Nephron (organoid): ENCODE data around the gene NOP56.

Experiments used
- H3K27ac Mint-ChIP-seq, 3 experiments: 2 replicates each; pipeline ENCODE4 v1.8.0; 2020; ENCODE audit warnings: mixed read lengths in 3 of 3, mild to moderate bottlenecking in 2 of 3, moderate library complexity in 1 of 3
- H3K27me3 Mint-ChIP-seq: 2 replicates; pipeline ENCODE4 v1.8.0; 2021; ENCODE audit warnings: low read depth, mild to moderate bottlenecking, moderate library complexity, mixed read lengths
- H3K36me3 Mint-ChIP-seq: 2 replicates; pipeline ENCODE4 v1.8.0; 2020; ENCODE audit warnings: low read depth, mixed read lengths
- H3K4me1 Mint-ChIP-seq: 2 replicates; pipeline ENCODE4 v1.8.0; 2020; ENCODE audit warnings: mixed read lengths
- H3K4me3 Mint-ChIP-seq, 3 experiments: 2 replicates each; pipeline ENCODE4 v1.8.0; 2020; ENCODE audit warnings: mild to moderate bottlenecking in 3 of 3, mixed read lengths in 3 of 3, moderate library complexity in 2 of 3
- H3K9me3 Mint-ChIP-seq: 2 replicates; pipeline ENCODE4 v1.8.0; 2020; ENCODE audit warnings: mixed read lengths
- TF ChIP-seq, protein P1 (sequence below), 3 experiments: fragments of 200-600 bp; sonication (generic); IDR thresholded peaks; one replicate each; pipeline ENCODE4 v1.5.0; 2021; ENCODE audit warnings: antibody characterized with exemption in 3 of 3; ENCODE audit not compliant: unreplicated experiment in 3 of 3

Gene NOP56

DNA sequence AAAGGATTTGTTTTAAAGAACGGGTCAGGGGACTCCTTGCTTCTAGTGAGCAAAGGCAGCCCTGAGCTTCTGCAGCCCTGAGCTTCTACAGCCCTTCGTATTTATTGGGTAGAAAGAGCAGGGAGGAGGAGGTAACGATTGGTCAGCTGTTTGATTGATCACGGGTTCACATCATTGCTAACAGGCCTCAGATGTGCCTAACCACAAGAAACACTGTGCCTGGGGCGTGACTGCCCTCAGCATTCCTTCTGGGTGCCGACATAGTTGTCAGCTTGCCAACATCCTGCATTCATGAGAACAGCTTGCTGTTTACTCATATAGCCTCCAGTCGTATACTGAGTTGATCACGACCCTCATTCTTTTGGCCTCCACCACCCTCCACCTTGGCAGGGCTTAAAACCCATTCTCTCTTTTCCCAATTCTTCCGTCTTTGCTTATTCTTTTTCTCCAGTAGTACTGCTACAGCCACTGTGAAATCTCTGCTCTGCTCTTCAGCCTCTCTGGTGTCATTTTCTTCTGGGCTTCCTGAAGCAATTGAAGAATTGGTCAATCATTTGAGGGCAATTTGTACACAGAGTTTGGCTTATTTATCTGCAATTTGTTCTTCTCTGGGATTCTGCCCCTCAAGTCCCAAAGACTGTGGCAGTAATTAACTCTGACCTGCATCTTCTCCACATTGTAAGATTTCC is 25.4 kb upstream of the NOP56 start:
- Mint-ChIP-seq H3K36me3 (no peaks in the 10 kb centered on the region), H3K27ac (no peak overlapping the region), H3K4me3 (no peak overlapping the region), H3K9me3 (peaks cover 15% of the 10 kb centered on the region), H3K27me3 (no peaks in the 10 kb centered on the region), H3K4me1 (no peaks in the 10 kb centered on the region)
- TF ChIP-seq, protein P1, sequence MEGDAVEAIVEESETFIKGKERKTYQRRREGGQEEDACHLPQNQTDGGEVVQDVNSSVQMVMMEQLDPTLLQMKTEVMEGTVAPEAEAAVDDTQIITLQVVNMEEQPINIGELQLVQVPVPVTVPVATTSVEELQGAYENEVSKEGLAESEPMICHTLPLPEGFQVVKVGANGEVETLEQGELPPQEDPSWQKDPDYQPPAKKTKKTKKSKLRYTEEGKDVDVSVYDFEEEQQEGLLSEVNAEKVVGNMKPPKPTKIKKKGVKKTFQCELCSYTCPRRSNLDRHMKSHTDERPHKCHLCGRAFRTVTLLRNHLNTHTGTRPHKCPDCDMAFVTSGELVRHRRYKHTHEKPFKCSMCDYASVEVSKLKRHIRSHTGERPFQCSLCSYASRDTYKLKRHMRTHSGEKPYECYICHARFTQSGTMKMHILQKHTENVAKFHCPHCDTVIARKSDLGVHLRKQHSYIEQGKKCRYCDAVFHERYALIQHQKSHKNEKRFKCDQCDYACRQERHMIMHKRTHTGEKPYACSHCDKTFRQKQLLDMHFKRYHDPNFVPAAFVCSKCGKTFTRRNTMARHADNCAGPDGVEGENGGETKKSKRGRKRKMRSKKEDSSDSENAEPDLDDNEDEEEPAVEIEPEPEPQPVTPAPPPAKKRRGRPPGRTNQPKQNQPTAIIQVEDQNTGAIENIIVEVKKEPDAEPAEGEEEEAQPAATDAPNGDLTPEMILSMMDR (IDR thresholded peaks at IDR 0.05; ENCODE audit: unreplicated experiment in 3 of 3) = no peak

DNA sequence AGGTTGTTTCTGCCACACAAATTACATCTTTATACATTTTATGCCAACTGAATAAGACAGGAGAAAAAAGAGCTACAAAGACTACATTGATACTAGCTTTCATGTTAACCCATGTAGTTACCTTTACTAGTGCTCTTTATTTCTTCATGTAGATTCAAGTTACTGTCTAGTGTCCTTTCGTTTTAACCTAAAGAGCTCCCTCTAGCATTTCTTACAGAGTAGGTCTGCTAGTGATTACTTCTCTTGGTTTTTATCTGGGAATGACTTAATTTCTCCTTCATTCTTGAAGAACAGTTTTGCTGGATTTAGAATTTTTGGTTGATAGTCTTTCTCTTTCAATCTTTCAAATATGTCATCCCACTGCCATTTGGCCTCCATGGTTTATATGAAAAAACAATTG is 21.2 kb upstream of the NOP56 start:
- TF ChIP-seq, protein P1 (IDR thresholded peaks at IDR 0.05; ENCODE audit: unreplicated experiment in 3 of 3) = no peak
- Mint-ChIP-seq H3K36me3 (no peaks in the 10 kb centered on the region), H3K9me3 (peaks cover 13% of the 10 kb centered on the region), H3K27me3 (peaks cover 14% of the 10 kb centered on the region), H3K4me1 (no peaks in the 10 kb centered on the region), H3K27ac (no peak overlapping the region), H3K4me3 (no peak overlapping the region)

DNA sequence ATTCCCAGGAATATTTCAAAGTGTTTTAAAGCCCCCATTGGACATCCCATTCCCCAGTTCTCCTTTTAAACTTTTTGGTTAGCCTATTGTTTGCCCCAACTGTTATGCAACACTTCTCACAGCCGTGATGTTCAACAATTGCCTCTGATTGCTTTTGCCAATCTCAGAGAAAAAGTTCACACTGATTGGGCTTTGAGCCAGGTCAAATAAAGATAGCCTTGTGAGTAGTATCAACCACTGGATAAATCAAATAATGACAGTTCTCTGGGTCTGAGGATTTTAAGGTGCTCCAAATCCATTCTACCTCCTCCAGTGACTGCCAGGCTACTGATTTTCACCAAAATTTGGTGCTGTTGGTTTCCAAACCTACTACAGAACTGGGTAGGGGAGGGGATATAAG is 19.1 kb upstream of the NOP56 start:
- Mint-ChIP-seq H3K27me3 (peaks cover 14% of the 10 kb centered on the region), H3K4me1 (no peaks in the 10 kb centered on the region), H3K36me3 (no peaks in the 10 kb centered on the region), H3K9me3 (peaks cover 8% of the 10 kb centered on the region), H3K27ac (no peak overlapping the region), H3K4me3 (no peak overlapping the region)
- TF ChIP-seq, protein P1 (IDR thresholded peaks at IDR 0.05; ENCODE audit: unreplicated experiment in 3 of 3) = no peak

DNA sequence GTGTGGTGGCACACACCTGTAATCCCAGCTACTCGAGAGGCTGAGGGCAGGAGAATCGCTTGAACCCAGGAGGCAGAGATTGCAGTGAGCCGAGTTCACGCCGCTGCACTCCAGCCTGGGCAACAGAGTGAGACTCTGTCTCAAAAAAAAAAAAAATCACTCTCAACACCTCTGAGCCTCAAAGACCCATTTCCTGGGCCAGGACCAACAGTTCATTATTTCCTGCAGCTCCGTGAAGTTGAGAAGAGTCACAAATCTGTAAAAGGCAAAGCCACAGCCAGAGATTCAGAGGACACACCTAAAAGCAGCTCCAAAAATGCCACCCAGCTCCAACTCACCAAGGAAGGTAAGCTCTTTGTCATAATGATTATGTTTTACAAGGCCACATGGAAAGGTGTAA is 15.2 kb upstream of the NOP56 start:
- no peaks in the 10 kb centered on the region for H3K36me3 Mint-ChIP-seq
- H3K4me3 Mint-ChIP-seq = no peak overlapping the region
- H3K9me3 Mint-ChIP-seq = no peaks in the 10 kb centered on the region
- no peaks in the 10 kb centered on the region for H3K4me1 Mint-ChIP-seq
- H3K27ac Mint-ChIP-seq = no peak overlapping the region
- TF ChIP-seq, protein P1 (IDR thresholded peaks at IDR 0.05; ENCODE audit: unreplicated experiment in 3 of 3) = no peak
- H3K27me3 Mint-ChIP-seq = peaks cover 14% of the 10 kb centered on the region

DNA sequence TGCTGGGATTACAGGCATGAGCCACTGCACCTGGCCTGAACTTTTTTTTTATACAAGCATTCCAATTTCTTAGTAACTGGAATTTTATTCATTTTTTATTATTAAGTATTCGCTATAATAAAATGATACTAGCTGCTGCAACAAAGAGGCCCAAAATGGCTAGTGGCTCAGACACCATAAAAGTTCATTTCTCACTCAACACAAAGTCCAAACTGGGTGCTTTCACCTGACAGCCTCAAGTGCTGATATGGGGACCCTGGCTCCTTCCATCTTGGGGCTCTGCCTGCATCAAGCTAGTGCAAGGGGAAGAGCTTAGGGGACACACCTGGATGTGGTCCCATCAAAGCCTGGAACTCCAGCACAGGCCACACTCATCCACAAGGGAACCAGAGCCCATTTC is 12.2 kb upstream of the NOP56 start:
- H3K4me1 Mint-ChIP-seq = no peaks in the 10 kb centered on the region
- H3K36me3 Mint-ChIP-seq = no peaks in the 10 kb centered on the region
- H3K9me3 Mint-ChIP-seq = peaks cover 2% of the 10 kb centered on the region
- no peaks in the 10 kb centered on the region for H3K27me3 Mint-ChIP-seq
- H3K4me3 Mint-ChIP-seq = no peak overlapping the region
- H3K27ac Mint-ChIP-seq = no peak overlapping the region
- TF ChIP-seq, protein P1 (IDR thresholded peaks at IDR 0.05; ENCODE audit: unreplicated experiment in 3 of 3) = no peak

DNA sequence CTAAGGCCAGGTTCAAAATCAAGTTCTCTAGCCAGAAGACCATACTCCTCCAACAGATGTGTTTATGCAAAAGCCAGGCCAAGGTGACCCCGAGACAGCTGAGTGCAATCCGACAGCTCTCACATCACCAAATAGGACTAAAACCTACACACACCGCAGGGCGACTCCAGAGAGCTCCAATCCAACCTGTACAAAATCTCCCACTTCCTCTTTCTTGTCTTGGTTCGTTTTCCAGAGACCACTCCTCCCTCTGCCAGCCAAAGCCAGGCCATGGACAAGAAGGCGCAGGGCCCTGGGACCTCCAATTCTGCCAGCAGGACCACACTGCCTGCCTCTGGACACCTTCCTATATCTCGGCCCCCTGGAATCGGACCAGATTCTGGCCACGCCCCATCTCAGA is 11.5 kb upstream of the NOP56 start:
- H3K4me3 Mint-ChIP-seq = no peak overlapping the region

More for the DNA sequence above, 11.5 kb upstream of the NOP56 start:
- no peaks in the 10 kb centered on the region for H3K27me3 Mint-ChIP-seq
- no peaks in the 10 kb centered on the region for H3K4me1 Mint-ChIP-seq
- peaks cover 2% of the 10 kb centered on the region for H3K9me3 Mint-ChIP-seq
- H3K36me3 Mint-ChIP-seq = no peaks in the 10 kb centered on the region
- TF ChIP-seq, protein P1 (IDR thresholded peaks at IDR 0.05; ENCODE audit: unreplicated experiment in 3 of 3) = no peak
- no peak overlapping the region for H3K27ac Mint-ChIP-seq
